Caco-2 (cell line): ENCODE data around the gene KRTAP4-6. TPM values are rescaled to one million over a fixed set of nuclear protein-coding genes. Genes with fewer than 3 reads are reported as not detected.

Experiments
- BruUV-seq: library from RNA; stranded (reverse); fragments of 400-500 nt; replicated peaks from 2 replicates; lab custom pipeline; 2021; lab: Mats Ljungman, UMichigan
- CTCF ChIA-PET: fragments of 300-600 bp; sonication (Branson Sonifier 250); formaldehyde crosslinking; loops from one replicate; lab custom pipeline; 2022; ENCODE audit warnings: antibody characterized with exemption; lab: Charles Lee
- POLR2A ChIA-PET: fragments of 300-600 bp; sonication (Branson Sonifier 250); formaldehyde crosslinking; loops from one replicate; lab custom pipeline; 2022; ENCODE audit warnings: antibody characterized with exemption; lab: Charles Lee
- DNase-seq, 2 experiments: peaks; one replicate each; pipeline versions ENCODE4 v3.0.0 to v3.0.0-alpha.2; 2020 to 2022
- H3K27me3 ChIP-seq: replicated peaks from 2 replicates; pipeline ENCODE4 v1.6.0; 2011; ENCODE audit warnings: low read length; ENCODE audit not compliant: control insufficient read depth, insufficient read depth
- H3K36me3 ChIP-seq: 2 replicates; pipeline ENCODE4 v1.5.1; 2011; ENCODE audit warnings: low read length; ENCODE audit not compliant: control insufficient read depth, insufficient read depth
- H3K4me1 ChIP-seq: fragments of 250-450 bp; sonication (Bioruptor Pico); 2 replicates; pipeline ENCODE4 v1.5.1; 2020; ENCODE audit warnings: mild to moderate bottlenecking
- H3K4me3 ChIP-seq: 2 replicates; pipeline ENCODE4 v1.5.1; 2011; ENCODE audit warnings: low read depth, mild to moderate bottlenecking, control low read depth, low read length
- H3K9me3 ChIP-seq: fragments of 250-450 bp; sonication (Bioruptor Pico); 2 replicates; pipeline ENCODE4 v1.5.1; 2020; ENCODE audit warnings: mild to moderate bottlenecking, moderate library complexity
- H3K27ac Mint-ChIP-seq: one replicate; pipeline ENCODE4 v1.8.0; 2022; ENCODE audit warnings: mixed read lengths; ENCODE audit not compliant: unreplicated experiment
- H3K27me3 Mint-ChIP-seq: one replicate; pipeline ENCODE4 v1.8.0; 2022; ENCODE audit warnings: mixed read lengths; ENCODE audit not compliant: insufficient read depth, unreplicated experiment
- H3K36me3 Mint-ChIP-seq: one replicate; pipeline ENCODE4 v1.8.0; 2022; ENCODE audit warnings: mild to moderate bottlenecking, mixed read lengths; ENCODE audit not compliant: insufficient read depth, unreplicated experiment
- H3K4me1 Mint-ChIP-seq: one replicate; pipeline ENCODE4 v1.8.0; 2022; ENCODE audit warnings: low read depth, mixed read lengths; ENCODE audit not compliant: unreplicated experiment
- H3K4me3 Mint-ChIP-seq: one replicate; pipeline ENCODE4 v1.8.0; 2022; ENCODE audit warnings: mild to moderate bottlenecking, moderate library complexity, mixed read lengths; ENCODE audit not compliant: unreplicated experiment
- H3K9me3 Mint-ChIP-seq: one replicate; pipeline ENCODE4 v1.8.0; 2022; ENCODE audit warnings: mixed read lengths; ENCODE audit not compliant: unreplicated experiment
- intact Hi-C: fragments of 100-400 bp; cut with micrococcal nuclease; formaldehyde crosslinking; loops from one replicate; pipeline ENCODE4 v1.10.0; 2022; ENCODE audit not compliant: unreplicated experiment
- total RNA-seq: library from RNA; stranded (reverse); gene quantifications from 2 replicates; pipeline ENCODE4 v1.2.3, GENCODE V29; 2022
- TF ChIP-seq, protein P1 (sequence below), 2 experiments: fragments of 200-600 bp in 1 of 2; IDR thresholded peaks; 1 replicate in 1 of 2; 2 replicates in 1 of 2; pipeline versions ENCODE4 v1.5.1 to v1.8.0; 2011 to 2022; ENCODE audit warnings: antibody characterized with exemption in 1 of 2, control low read depth in 1 of 2, inconsistent platforms in 1 of 2, low read depth in 1 of 2, low read length in 1 of 2, mild to moderate bottlenecking in 1 of 2, moderate library complexity in 1 of 2; ENCODE audit not compliant: insufficient read depth in 1 of 2, severe bottlenecking in 1 of 2, unreplicated experiment in 1 of 2

Gene KRTAP4-6
- total RNA-seq, 1 experiment from 2014 or later, result not detected

DNA sequence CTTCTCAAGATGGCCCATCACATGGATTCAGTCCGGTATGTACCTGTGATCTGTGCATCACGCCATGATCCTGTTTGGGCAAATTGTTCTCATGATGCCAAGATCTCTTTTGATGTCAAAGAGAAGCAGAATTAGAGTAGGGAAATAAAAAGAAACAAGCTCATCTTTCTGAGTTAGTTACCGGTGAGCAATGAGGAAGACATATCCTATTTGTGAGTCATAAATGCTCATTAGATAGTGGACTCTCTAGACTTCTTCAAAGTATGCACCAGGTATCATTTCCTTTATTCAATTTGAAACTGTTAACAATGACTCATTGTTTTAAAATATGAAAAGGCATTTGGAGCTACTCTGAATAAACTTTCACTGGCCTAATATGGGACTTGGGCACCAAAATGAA, 8.4 kb downstream of the KRTAP4-6 start:
- POLR2A ChIA-PET, result no interaction called here
- Histone ChIP-seq H3K36me3 (no peaks in the 10 kb centered on the region), H3K27me3 (no peaks in the 10 kb centered on the region), H3K4me3 (no peak overlapping the region), H3K9me3 (no peaks in the 10 kb centered on the region), H3K4me1 (no peaks in the 10 kb centered on the region)
- no peak for DNase-seq
- peaks cover 24% of the 10 kb centered on the region for H3K9me3 Mint-ChIP-seq
- BruUV-seq, result no TSS peak
- intact Hi-C loops, result no loop called here
- TF ChIP-seq, protein P1, sequence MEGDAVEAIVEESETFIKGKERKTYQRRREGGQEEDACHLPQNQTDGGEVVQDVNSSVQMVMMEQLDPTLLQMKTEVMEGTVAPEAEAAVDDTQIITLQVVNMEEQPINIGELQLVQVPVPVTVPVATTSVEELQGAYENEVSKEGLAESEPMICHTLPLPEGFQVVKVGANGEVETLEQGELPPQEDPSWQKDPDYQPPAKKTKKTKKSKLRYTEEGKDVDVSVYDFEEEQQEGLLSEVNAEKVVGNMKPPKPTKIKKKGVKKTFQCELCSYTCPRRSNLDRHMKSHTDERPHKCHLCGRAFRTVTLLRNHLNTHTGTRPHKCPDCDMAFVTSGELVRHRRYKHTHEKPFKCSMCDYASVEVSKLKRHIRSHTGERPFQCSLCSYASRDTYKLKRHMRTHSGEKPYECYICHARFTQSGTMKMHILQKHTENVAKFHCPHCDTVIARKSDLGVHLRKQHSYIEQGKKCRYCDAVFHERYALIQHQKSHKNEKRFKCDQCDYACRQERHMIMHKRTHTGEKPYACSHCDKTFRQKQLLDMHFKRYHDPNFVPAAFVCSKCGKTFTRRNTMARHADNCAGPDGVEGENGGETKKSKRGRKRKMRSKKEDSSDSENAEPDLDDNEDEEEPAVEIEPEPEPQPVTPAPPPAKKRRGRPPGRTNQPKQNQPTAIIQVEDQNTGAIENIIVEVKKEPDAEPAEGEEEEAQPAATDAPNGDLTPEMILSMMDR (IDR thresholded peaks at IDR 0.05; ENCODE audit: insufficient read depth in 1 of 2, low read depth in 1 of 2, low read length in 1 of 2, severe bottlenecking in 1 of 2, unreplicated experiment in 1 of 2), result no peak
- CTCF ChIA-PET, result no interaction called here
- no peaks in the 10 kb centered on the region for H3K36me3 Mint-ChIP-seq
- H3K27ac Mint-ChIP-seq, result no peak overlapping the region
- no peaks in the 10 kb centered on the region for H3K27me3 Mint-ChIP-seq
- H3K4me1 Mint-ChIP-seq, result no peaks in the 10 kb centered on the region
- H3K4me3 Mint-ChIP-seq, result no peak overlapping the region

DNA sequence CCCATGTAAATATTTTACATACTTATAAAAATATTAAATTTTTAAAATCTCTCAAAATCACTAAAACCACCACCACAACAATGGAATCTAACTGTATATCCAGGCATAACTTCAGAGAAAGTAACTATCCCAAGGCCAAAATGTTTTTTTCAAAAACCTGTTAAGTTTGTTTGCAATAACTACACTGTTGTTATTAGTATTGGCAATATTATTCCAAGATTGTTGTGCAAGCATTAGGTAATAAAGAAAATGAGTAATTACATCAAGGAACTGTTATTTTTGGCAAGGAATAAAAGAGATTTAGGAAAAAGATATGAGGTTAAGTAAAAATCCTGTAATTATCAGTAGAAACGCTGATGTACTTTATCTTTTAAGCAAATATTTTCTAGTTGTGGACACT, 13.0 kb downstream of the KRTAP4-6 start:
- H3K4me3 ChIP-seq, result no peak overlapping the region
- H3K27ac Mint-ChIP-seq, result no peak overlapping the region
- no peaks in the 10 kb centered on the region for H3K27me3 ChIP-seq
- H3K4me3 Mint-ChIP-seq, result no peak overlapping the region
- H3K4me1 Mint-ChIP-seq, result no peaks in the 10 kb centered on the region
- no peaks in the 10 kb centered on the region for H3K9me3 ChIP-seq
- H3K27me3 Mint-ChIP-seq, result no peaks in the 10 kb centered on the region
- DNase-seq, result no peak
- peaks cover 12% of the 10 kb centered on the region for H3K9me3 Mint-ChIP-seq
- H3K36me3 Mint-ChIP-seq, result no peaks in the 10 kb centered on the region
- H3K4me1 ChIP-seq, result no peaks in the 10 kb centered on the region
- no TSS peak for BruUV-seq
- TF ChIP-seq, protein P1 (IDR thresholded peaks at IDR 0.05; ENCODE audit: insufficient read depth in 1 of 2, low read depth in 1 of 2, low read length in 1 of 2, severe bottlenecking in 1 of 2, unreplicated experiment in 1 of 2), result no peak
- no peaks in the 10 kb centered on the region for H3K36me3 ChIP-seq
- intact Hi-C loops, result no loop called here
- ChIA-PET CTCF (no interaction called here), POLR2A (no interaction called here)

DNA sequence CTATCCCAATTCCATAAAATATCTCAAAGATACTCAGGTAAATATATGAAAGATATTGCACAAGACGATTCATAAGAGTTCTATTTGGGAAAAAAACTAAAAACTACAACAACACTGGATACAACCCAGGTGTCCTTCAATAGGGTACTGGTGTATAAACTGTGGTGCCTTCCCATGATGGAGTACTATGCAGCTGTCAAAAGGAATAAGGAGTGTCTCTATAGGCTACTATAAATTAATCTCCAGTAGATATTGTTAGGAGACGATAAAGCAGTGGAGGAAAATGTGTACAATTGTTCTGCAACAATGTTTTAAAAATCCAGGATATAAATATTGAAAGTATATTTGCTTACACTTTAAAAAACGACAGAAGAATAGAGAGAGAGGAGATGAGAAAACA, 13.9 kb downstream of the KRTAP4-6 start:
- H3K4me3 Mint-ChIP-seq, result no peak overlapping the region
- H3K27ac Mint-ChIP-seq, result no peak overlapping the region
- no peaks in the 10 kb centered on the region for H3K27me3 ChIP-seq
- H3K4me1 Mint-ChIP-seq, result no peaks in the 10 kb centered on the region
- BruUV-seq, result no TSS peak
- no peak for DNase-seq
- H3K27me3 Mint-ChIP-seq, result no peaks in the 10 kb centered on the region
- ChIA-PET CTCF (no interaction called here), POLR2A (no interaction called here)
- H3K36me3 ChIP-seq, result no peaks in the 10 kb centered on the region
- no peaks in the 10 kb centered on the region for H3K36me3 Mint-ChIP-seq
- H3K9me3 ChIP-seq, result no peaks in the 10 kb centered on the region
- H3K9me3 Mint-ChIP-seq, result peaks cover 12% of the 10 kb centered on the region
- no peaks in the 10 kb centered on the region for H3K4me1 ChIP-seq
- no peak overlapping the region for H3K4me3 ChIP-seq
- intact Hi-C loops, result no loop called here
- TF ChIP-seq, protein P1 (IDR thresholded peaks at IDR 0.05; ENCODE audit: insufficient read depth in 1 of 2, low read depth in 1 of 2, low read length in 1 of 2, severe bottlenecking in 1 of 2, unreplicated experiment in 1 of 2), result no peak
